GM20431 (cell line): ENCODE measurements around the gene SHMT2.

ENCODE experiments used
- in situ Hi-C: fragments of 300-500 bp; cut with MseI, MboI; formaldehyde crosslinking; loops from one replicate; pipeline ENCODE4 v1.15.0; 2020; ENCODE audit warnings: low sequenced_read_pairs; ENCODE audit not compliant: unreplicated experiment

Gene SHMT2

GRCh38 chr12:57224278-57224972, 5.1 kb upstream of the SHMT2 start:
- in situ Hi-C loops, result no loop called here

- in situ Hi-C loops, result no loop called here
These were observed 4.4 kb upstream of the SHMT2 start for GRCh38 chr12:57224973-57225679.

- in situ Hi-C loops, result no loop called here
These were observed 3.8 kb upstream of the SHMT2 start for GRCh38 chr12:57225680-57226210.

- in situ Hi-C loops, result no loop called here
These were observed 2.8 kb upstream of the SHMT2 start for GRCh38 chr12:57226588-57227314.

GRCh38 chr12:57227315-57228115, 2.0 kb upstream of the SHMT2 start:
- in situ Hi-C loops, result no loop called here

- in situ Hi-C loops, result no loop called here
These were observed 371 bp upstream of the SHMT2 start for GRCh38 chr12:57229046-57229633.

- in situ Hi-C loops, result no loop called here
These were observed 1.1 kb downstream of the SHMT2 start for GRCh38 chr12:57230381-57231155.

- in situ Hi-C loops, result no loop called here
These were observed 1.9 kb downstream of the SHMT2 start for GRCh38 chr12:57231276-57232021.

- in situ Hi-C loops, result no loop called here
These were observed 2.7 kb downstream of the SHMT2 start for GRCh38 chr12:57232156-57232756.

GRCh38 chr12:57233357-57234232, 4.1 kb downstream of the SHMT2 start:
- in situ Hi-C loops, result no loop called here

- in situ Hi-C loops, result no loop called here
These were observed 4.7 kb downstream of the SHMT2 start for GRCh38 chr12:57234233-57234570.

- in situ Hi-C loops, result no loop called here
These were observed 5.1 kb downstream of the SHMT2 start for GRCh38 chr12:57234571-57235016.

- in situ Hi-C loops, result no loop called here
These were observed 5.7 kb downstream of the SHMT2 start for GRCh38 chr12:57235017-57235727.

GRCh38 chr12:57235728-57236131, 6.2 kb downstream of the SHMT2 start:
- in situ Hi-C loops, result no loop called here

- in situ Hi-C loops, result no loop called here
These were observed 6.9 kb downstream of the SHMT2 start for GRCh38 chr12:57236201-57236924.
